Measurements from ENCODE around the gene TACR1.
A peak's percentile ranks its signal among the peaks of the same experiment; 100 is the strongest.

DNA sequence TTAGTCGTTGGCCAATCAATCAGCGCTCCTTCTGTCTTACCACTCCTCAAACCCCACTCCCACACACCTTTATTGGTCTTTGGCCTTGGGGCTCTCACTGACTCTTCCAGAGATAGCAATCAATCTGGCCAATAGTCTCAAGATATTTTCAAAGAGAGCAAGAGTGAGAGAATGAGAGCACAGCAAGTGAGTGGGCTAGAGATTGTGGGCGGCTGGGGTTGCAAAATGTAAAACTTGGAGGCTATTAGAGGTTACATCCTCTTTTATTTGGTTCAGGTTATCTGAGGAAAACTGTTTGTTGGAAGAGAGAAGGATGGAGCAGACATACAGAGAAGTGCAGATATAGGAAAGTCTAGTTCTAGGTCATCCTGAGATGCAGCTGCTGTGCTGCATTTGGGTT is 32.8 kb downstream of the TACR1 start:
- TF ChIP-seq ZNF37A (tag by site-specific recombination; IDR thresholded peaks at IDR 0.05) (no peak), CTCF (tag by site-specific recombination; IDR thresholded peaks at IDR 0.05) (no peak), ZNF335 (tag by site-specific recombination; conservative IDR thresholded peaks at IDR 0.05) (no peak), ZNF501 (tag by site-specific recombination; IDR thresholded peaks at IDR 0.05) (no peak), ZNF513 (tag by site-specific recombination; IDR thresholded peaks at IDR 0.05) (no peak), ZFHX2 (tag by site-specific recombination; conservative IDR thresholded peaks at IDR 0.05) (0 out of 2 replicates have a peak, but pooled peaks have one; percentile 33), SP3 (tag by site-specific recombination; IDR thresholded peaks at IDR 0.05) (no peak)
- TF ChIP-seq, protein P1, sequence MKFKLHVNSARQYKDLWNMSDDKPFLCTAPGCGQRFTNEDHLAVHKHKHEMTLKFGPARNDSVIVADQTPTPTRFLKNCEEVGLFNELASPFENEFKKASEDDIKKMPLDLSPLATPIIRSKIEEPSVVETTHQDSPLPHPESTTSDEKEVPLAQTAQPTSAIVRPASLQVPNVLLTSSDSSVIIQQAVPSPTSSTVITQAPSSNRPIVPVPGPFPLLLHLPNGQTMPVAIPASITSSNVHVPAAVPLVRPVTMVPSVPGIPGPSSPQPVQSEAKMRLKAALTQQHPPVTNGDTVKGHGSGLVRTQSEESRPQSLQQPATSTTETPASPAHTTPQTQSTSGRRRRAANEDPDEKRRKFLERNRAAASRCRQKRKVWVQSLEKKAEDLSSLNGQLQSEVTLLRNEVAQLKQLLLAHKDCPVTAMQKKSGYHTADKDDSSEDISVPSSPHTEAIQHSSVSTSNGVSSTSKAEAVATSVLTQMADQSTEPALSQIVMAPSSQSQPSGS (tag by site-specific recombination; IDR thresholded peaks at IDR 0.05; ENCODE audit: low read depth): no peak
- TF ChIP-seq, protein P2, sequence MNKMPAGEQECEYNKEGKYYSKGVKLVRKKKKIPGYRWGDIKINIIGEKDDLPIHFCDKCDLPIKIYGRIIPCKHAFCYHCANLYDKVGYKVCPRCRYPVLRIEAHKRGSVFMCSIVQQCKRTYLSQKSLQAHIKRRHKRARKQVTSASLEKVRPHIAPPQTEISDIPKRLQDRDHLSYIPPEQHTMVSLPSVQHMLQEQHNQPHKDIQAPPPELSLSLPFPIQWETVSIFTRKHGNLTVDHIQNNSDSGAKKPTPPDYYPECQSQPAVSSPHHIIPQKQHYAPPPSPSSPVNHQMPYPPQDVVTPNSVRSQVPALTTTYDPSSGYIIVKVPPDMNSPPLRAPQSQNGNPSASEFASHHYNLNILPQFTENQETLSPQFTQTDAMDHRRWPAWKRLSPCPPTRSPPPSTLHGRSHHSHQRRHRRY (tag by site-specific recombination; IDR thresholded peaks at IDR 0.05): no peak
- TF ChIP-seq, protein P3, sequence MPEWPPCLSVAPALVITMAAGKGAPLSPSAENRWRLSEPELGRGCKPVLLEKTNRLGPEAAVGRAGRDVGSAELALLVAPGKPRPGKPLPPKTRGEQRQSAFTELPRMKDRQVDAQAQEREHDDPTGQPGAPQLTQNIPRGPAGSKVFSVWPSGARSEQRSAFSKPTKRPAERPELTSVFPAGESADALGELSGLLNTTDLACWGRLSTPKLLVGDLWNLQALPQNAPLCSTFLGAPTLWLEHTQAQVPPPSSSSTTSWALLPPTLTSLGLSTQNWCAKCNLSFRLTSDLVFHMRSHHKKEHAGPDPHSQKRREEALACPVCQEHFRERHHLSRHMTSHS (tag by site-specific recombination; IDR thresholded peaks at IDR 0.05): no peak

Data from HEK293 (cell line).